ENCODE measurements around the gene IL1R1.

The IL1R1 gene

GRCh38 chr2:102154946-102155702, 12.6 kb downstream of the IL1R1 start:
- Histone ChIP-seq H3K4me3 (ENCODE audit: low read depth in 1 of 2, low read length in 2 of 2) (no peak overlapping the region), H3K9ac (ENCODE audit: low read depth, low read length) (no peak overlapping the region), H3K4me2 (ENCODE audit: insufficient read depth, low read length) (no peak overlapping the region), H3K27ac (ENCODE audit: low read length) (no peak overlapping the region), H4K20me1 (ENCODE audit: insufficient read depth, low read length) (no peaks in the 10 kb centered on the region), H3K4me1 (ENCODE audit: insufficient read depth, low read length) (no peaks in the 10 kb centered on the region), H3K79me2 (ENCODE audit: insufficient read depth, low read length) (no peaks in the 10 kb centered on the region), H3K36me3 (ENCODE audit: insufficient read depth, low read length) (no peaks in the 10 kb centered on the region), H3K9me3 (ENCODE audit: insufficient read depth, low read length, severe bottlenecking) (no peaks in the 10 kb centered on the region), H3K27me3 (ENCODE audit: insufficient read depth, low read length, poor library complexity) (no peaks in the 10 kb centered on the region), H2AFZ (ENCODE audit: low read depth, low read length) (no peak overlapping the region)
- ATAC-seq (ENCODE audit: insufficient read depth, low read depth) = no peak
- DNase-seq = no peak
- no peak for TF ChIP-seq EZH2 (IDR thresholded peaks at IDR 0.05; ENCODE audit: borderline replicate concordance, low read depth, low read length, severe bottlenecking)
- no peak for TF ChIP-seq CTCF (IDR thresholded peaks at IDR 0.05; ENCODE audit: borderline replicate concordance, extremely low read depth, low read length, poor library complexity, severe bottlenecking)

- Histone ChIP-seq H3K27me3 (ENCODE audit: insufficient read depth, low read length, poor library complexity) (no peaks in the 10 kb centered on the region), H2AFZ (ENCODE audit: low read depth, low read length) (no peak overlapping the region), H3K9me3 (ENCODE audit: insufficient read depth, low read length, severe bottlenecking) (no peaks in the 10 kb centered on the region), H3K4me3 (ENCODE audit: low read depth in 1 of 2, low read length in 2 of 2) (no peak overlapping the region), H3K27ac (ENCODE audit: low read length) (no peak overlapping the region), H4K20me1 (ENCODE audit: insufficient read depth, low read length) (no peaks in the 10 kb centered on the region), H3K9ac (ENCODE audit: low read depth, low read length) (no peak overlapping the region), H3K4me1 (ENCODE audit: insufficient read depth, low read length) (no peaks in the 10 kb centered on the region), H3K4me2 (ENCODE audit: insufficient read depth, low read length) (no peak overlapping the region), H3K36me3 (ENCODE audit: insufficient read depth, low read length) (no peaks in the 10 kb centered on the region), H3K79me2 (ENCODE audit: insufficient read depth, low read length) (no peaks in the 10 kb centered on the region)
- ATAC-seq (ENCODE audit: insufficient read depth, low read depth) (no peak), DNase-seq (no peak)
- no peak for TF ChIP-seq CTCF (IDR thresholded peaks at IDR 0.05; ENCODE audit: borderline replicate concordance, extremely low read depth, low read length, poor library complexity, severe bottlenecking)
- no peak for TF ChIP-seq EZH2 (IDR thresholded peaks at IDR 0.05; ENCODE audit: borderline replicate concordance, low read depth, low read length, severe bottlenecking)
Observed at GRCh38 chr2:102155703-102156515, 13.4 kb downstream of the IL1R1 start.

GRCh38 chr2:102158011-102158755, 15.6 kb downstream of the IL1R1 start:
- H3K79me2 ChIP-seq (ENCODE audit: insufficient read depth, low read length) = no peaks in the 10 kb centered on the region
- H3K9me3 ChIP-seq (ENCODE audit: insufficient read depth, low read length, severe bottlenecking) = no peaks in the 10 kb centered on the region
- no peaks in the 10 kb centered on the region for H3K36me3 ChIP-seq (ENCODE audit: insufficient read depth, low read length)
- no peak overlapping the region for H3K4me3 ChIP-seq (ENCODE audit: low read depth in 1 of 2, low read length in 2 of 2)
- H4K20me1 ChIP-seq (ENCODE audit: insufficient read depth, low read length) = no peaks in the 10 kb centered on the region
- H2AFZ ChIP-seq (ENCODE audit: low read depth, low read length) = no peak overlapping the region
- H3K27me3 ChIP-seq (ENCODE audit: insufficient read depth, low read length, poor library complexity) = no peaks in the 10 kb centered on the region
- H3K4me2 ChIP-seq (ENCODE audit: insufficient read depth, low read length) = no peak overlapping the region
- H3K9ac ChIP-seq (ENCODE audit: low read depth, low read length) = no peak overlapping the region
- no peak for ATAC-seq (ENCODE audit: insufficient read depth, low read depth)
- H3K4me1 ChIP-seq (ENCODE audit: insufficient read depth, low read length) = no peaks in the 10 kb centered on the region
- DNase-seq = no peak
- no peak overlapping the region for H3K27ac ChIP-seq (ENCODE audit: low read length)
- TF ChIP-seq EZH2 (IDR thresholded peaks at IDR 0.05; ENCODE audit: borderline replicate concordance, low read depth, low read length, severe bottlenecking) (no peak), CTCF (IDR thresholded peaks at IDR 0.05; ENCODE audit: borderline replicate concordance, extremely low read depth, low read length, poor library complexity, severe bottlenecking) (no peak)

Data from DND-41 (cell line).